ENCODE results near the gene LRRC4C. TPM values are rescaled to one million over a fixed set of nuclear protein-coding genes. Genes with fewer than 3 reads are reported as not detected.

LRRC4C gene
- total RNA-seq, 2 experiments from 2014 or later: not detected

DNA sequence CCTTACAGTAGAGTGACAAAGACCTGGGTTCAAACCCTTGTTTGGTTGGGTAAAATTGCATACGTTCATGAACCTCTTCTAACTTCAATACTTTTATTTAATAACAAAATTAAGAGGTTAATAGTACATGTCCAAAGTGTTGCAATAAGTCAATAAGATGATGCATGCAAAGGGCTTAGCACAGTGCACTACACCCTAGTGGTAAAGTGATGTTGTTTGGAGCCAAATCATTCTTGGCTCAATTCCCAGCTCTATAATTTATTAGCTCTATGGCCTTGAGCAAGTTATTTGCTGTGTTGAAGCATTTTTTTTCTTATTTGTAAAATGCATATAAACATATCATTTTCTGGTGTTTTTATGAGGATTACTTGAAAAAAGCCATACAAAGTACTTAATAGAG lies 945.3 kb downstream of the LRRC4C start:
- DNase-seq: no peak
- POLR2A ChIA-PET: no interaction called here
- Mint-ChIP-seq H3K9me3 (peaks cover 12% of the 10 kb centered on the region), H3K27ac (no peak overlapping the region), H3K4me3 (no peak overlapping the region), H3K27me3 (no peaks in the 10 kb centered on the region), H3K4me1 (ENCODE audit: low read depth) (no peaks in the 10 kb centered on the region), H3K36me3 (ENCODE audit: low read depth) (no peaks in the 10 kb centered on the region)
- ATAC-seq (ENCODE audit: poor library complexity): no peak
- intact Hi-C loops (cut with DNase I, micrococcal nuclease): no loop called here
- Histone ChIP-seq H3K4me3 (ENCODE audit: low read length) (no peak overlapping the region), H3K4me1 (ENCODE audit: insufficient read depth, low read length) (no peaks in the 10 kb centered on the region), H3K27me3 (ENCODE audit: control insufficient read depth in 1 of 2, insufficient read depth in 2 of 2, low read length in 2 of 2) (no peaks in the 10 kb centered on the region), H3K9me3 (ENCODE audit: control insufficient read depth in 1 of 2, insufficient read depth in 1 of 2, low read length in 2 of 2) (peaks cover 0 to 4% of the 10 kb centered on the region in 2 experiments), H3K27ac (ENCODE audit: low read depth in 1 of 2, low read length in 2 of 2) (no peak overlapping the region), H3K36me3 (ENCODE audit: insufficient read depth, low read length) (no peaks in the 10 kb centered on the region)
- CTCF ChIA-PET: no interaction called here
- TF ChIP-seq, protein P1, sequence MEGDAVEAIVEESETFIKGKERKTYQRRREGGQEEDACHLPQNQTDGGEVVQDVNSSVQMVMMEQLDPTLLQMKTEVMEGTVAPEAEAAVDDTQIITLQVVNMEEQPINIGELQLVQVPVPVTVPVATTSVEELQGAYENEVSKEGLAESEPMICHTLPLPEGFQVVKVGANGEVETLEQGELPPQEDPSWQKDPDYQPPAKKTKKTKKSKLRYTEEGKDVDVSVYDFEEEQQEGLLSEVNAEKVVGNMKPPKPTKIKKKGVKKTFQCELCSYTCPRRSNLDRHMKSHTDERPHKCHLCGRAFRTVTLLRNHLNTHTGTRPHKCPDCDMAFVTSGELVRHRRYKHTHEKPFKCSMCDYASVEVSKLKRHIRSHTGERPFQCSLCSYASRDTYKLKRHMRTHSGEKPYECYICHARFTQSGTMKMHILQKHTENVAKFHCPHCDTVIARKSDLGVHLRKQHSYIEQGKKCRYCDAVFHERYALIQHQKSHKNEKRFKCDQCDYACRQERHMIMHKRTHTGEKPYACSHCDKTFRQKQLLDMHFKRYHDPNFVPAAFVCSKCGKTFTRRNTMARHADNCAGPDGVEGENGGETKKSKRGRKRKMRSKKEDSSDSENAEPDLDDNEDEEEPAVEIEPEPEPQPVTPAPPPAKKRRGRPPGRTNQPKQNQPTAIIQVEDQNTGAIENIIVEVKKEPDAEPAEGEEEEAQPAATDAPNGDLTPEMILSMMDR (IDR thresholded peaks at IDR 0.05): no peak

DNA sequence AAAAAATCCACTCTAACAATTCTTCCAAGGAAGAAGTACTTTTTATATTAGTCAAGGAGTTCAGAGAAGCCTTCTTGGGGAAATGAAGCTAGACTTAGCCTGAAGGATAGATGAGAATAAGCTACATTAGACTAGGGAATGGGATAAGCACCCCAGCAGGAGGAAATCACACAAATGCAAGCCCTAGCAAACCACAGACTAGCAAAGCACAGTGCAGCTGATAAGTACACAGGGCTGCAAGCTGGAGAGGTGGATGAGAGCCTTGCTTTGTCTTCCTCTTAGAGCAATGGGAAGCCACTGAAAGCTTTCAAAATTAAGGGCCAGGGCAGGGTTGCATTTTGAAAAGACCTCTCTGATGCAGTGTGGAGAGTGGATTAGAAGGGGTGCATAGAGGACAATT lies 946.2 kb downstream of the LRRC4C start:
- ATAC-seq (ENCODE audit: poor library complexity): no peak
- no peak overlapping the region for H3K27ac Mint-ChIP-seq
- CTCF ChIA-PET: no interaction called here
- Histone ChIP-seq H3K27ac (ENCODE audit: low read depth in 1 of 2, low read length in 2 of 2) (no peak overlapping the region), H3K36me3 (ENCODE audit: insufficient read depth, low read length) (no peaks in the 10 kb centered on the region), H3K9me3 (ENCODE audit: control insufficient read depth in 1 of 2, insufficient read depth in 1 of 2, low read length in 2 of 2) (peaks cover 0 to 4% of the 10 kb centered on the region in 2 experiments), H3K4me3 (ENCODE audit: low read length) (no peak overlapping the region), H3K4me1 (ENCODE audit: insufficient read depth, low read length) (no peaks in the 10 kb centered on the region), H3K27me3 (ENCODE audit: control insufficient read depth in 1 of 2, insufficient read depth in 2 of 2, low read length in 2 of 2) (no peaks in the 10 kb centered on the region)
- DNase-seq: no peak
- H3K9me3 Mint-ChIP-seq: peaks cover 14% of the 10 kb centered on the region
- no peak overlapping the region for H3K4me3 Mint-ChIP-seq
- H3K36me3 Mint-ChIP-seq (ENCODE audit: low read depth): no peaks in the 10 kb centered on the region
- TF ChIP-seq, protein P1 (IDR thresholded peaks at IDR 0.05): no peak
- POLR2A ChIA-PET: no interaction called here
- H3K27me3 Mint-ChIP-seq: no peaks in the 10 kb centered on the region
- intact Hi-C loops (cut with DNase I, micrococcal nuclease): no loop called here
- no peaks in the 10 kb centered on the region for H3K4me1 Mint-ChIP-seq (ENCODE audit: low read depth)

DNA sequence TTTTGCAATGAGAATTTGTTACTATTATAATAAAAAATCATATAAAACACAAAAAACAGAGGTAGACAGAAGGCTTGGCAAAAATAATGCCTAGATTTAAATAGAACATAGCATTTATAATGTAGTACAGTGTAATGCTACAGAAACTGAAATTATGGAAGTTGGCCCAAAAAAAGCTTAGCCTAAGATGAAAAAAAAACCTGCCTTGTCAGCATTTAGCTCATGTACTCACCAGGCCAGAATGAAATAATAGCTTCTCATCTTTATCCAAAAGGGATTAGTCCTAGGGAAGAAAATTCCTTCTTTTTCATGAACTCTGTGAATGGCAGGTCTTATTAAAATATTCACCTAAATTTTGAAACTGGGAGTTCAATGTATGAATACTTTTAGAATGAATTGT lies 951.1 kb downstream of the LRRC4C start:
- intact Hi-C loops (cut with DNase I, micrococcal nuclease): no loop called here

More for the DNA sequence above, 951.1 kb downstream of the LRRC4C start:
- no peak for ATAC-seq (ENCODE audit: poor library complexity)
- H3K4me1 ChIP-seq (ENCODE audit: insufficient read depth, low read length): no peaks in the 10 kb centered on the region
- DNase-seq: no peak
- no peaks in the 10 kb centered on the region for H3K4me1 Mint-ChIP-seq (ENCODE audit: low read depth)
- H3K9me3 Mint-ChIP-seq: peaks cover 11% of the 10 kb centered on the region
- no peak overlapping the region for H3K27ac Mint-ChIP-seq
- TF ChIP-seq, protein P1 (IDR thresholded peaks at IDR 0.05): no peak
- H3K36me3 Mint-ChIP-seq (ENCODE audit: low read depth): no peaks in the 10 kb centered on the region
- no peaks in the 10 kb centered on the region for H3K36me3 ChIP-seq (ENCODE audit: insufficient read depth, low read length)
- no peaks in the 10 kb centered on the region for H3K27me3 ChIP-seq (ENCODE audit: control insufficient read depth in 1 of 2, insufficient read depth in 2 of 2, low read length in 2 of 2)
- ChIA-PET CTCF (no interaction called here), POLR2A (no interaction called here)
- H3K4me3 Mint-ChIP-seq: no peak overlapping the region
- no peaks in the 10 kb centered on the region for H3K27me3 Mint-ChIP-seq
- H3K27ac ChIP-seq (ENCODE audit: low read depth in 1 of 2, low read length in 2 of 2): no peak overlapping the region
- peaks cover 4% of the 10 kb centered on the region in 2 experiments for H3K9me3 ChIP-seq (ENCODE audit: control insufficient read depth in 1 of 2, insufficient read depth in 1 of 2, low read length in 2 of 2)
- H3K4me3 ChIP-seq (ENCODE audit: low read length): no peak overlapping the region

Measured in CD4-positive, alpha-beta T cell (primary cell).